K562 (cell line): Measurements from ENCODE around the gene TASP1.

Experiments
- CTCF ChIP-seq, 3 experiments: IDR thresholded peaks in 2 of 3; conservative IDR thresholded peaks in 1 of 3; 2 replicates each; pipeline ENCODE4 v1.5.1; 2011 to 2012; ENCODE audit warnings: low read length in 3 of 3, mild to moderate bottlenecking in 3 of 3, control low read depth in 2 of 3, improper control_type of control experiment in 1 of 3, inconsistent platforms in 1 of 3, low read depth in 1 of 3, mixed read lengths in 1 of 3, moderate library complexity in 1 of 3; ENCODE audit not compliant: insufficient read depth in 2 of 3
- FOXJ3 ChIP-seq: sonication (generic); formaldehyde crosslinking; IDR thresholded peaks from 2 replicates; pipeline ENCODE4 v1.4.0; 2020; ENCODE audit warnings: mild to moderate bottlenecking, missing genetic modification reagents
- GTF2F1 ChIP-seq: IDR thresholded peaks from 2 replicates; pipeline ENCODE4 v1.6.1; 2011; ENCODE audit warnings: low read depth, low read length, improper control_type of control experiment
- KAT2B ChIP-seq: IDR thresholded peaks from one replicate; pipeline ENCODE4 v1.6.1; 2012; ENCODE audit warnings: low read depth, mild to moderate bottlenecking, control low read depth, inconsistent platforms, low read length, moderate library complexity
- NFYB ChIP-seq: IDR thresholded peaks from 2 replicates; pipeline ENCODE4 v1.6.1; 2011; ENCODE audit warnings: mild to moderate bottlenecking, moderate library complexity; ENCODE audit not compliant: insufficient read length; ENCODE audit errors: extremely low read depth
- POLR2AphosphoS5 ChIP-seq: IDR thresholded peaks from 2 replicates; pipeline ENCODE4 v1.6.1; 2011; ENCODE audit warnings: mild to moderate bottlenecking, low read depth, low read length, moderate library complexity; ENCODE audit not compliant: control insufficient read depth, insufficient read depth
- REST ChIP-seq, 2 experiments: fragments of 450-650 bp; formaldehyde crosslinking in 1 of 2; IDR thresholded peaks; 2 replicates each; pipeline versions ENCODE4 v1.4.0 to v1.6.1; 2014 to 2020; ENCODE audit warnings: mild to moderate bottlenecking in 2 of 2, borderline replicate concordance in 1 of 2, low read depth in 1 of 2
- RHOXF2B ChIP-seq: fragments of 250-450 bp; sonication (Bioruptor Pico); conservative IDR thresholded peaks from 2 replicates; pipeline ENCODE4 v1.5.1; 2021
- SMC3 ChIP-seq: conservative IDR thresholded peaks from 2 replicates; pipeline ENCODE4 v1.6.1; 2011; ENCODE audit warnings: low read depth, low read length, improper control_type of control experiment; ENCODE audit not compliant: insufficient read depth
- TEAD4 ChIP-seq, 2 experiments: sonication (generic) in 1 of 2; formaldehyde crosslinking in 1 of 2; IDR thresholded peaks; 2 replicates each; pipeline versions ENCODE4 v1.6.1 to v1.8.0; 2012 to 2022; ENCODE audit warnings: borderline replicate concordance in 1 of 2, inconsistent platforms in 1 of 2, low read length in 1 of 2, mild to moderate bottlenecking in 1 of 2, missing genetic modification reagents in 1 of 2
- TFAP4 ChIP-seq: sonication (generic); formaldehyde crosslinking; IDR thresholded peaks from 2 replicates; pipeline ENCODE4 v1.8.0; 2022; ENCODE audit warnings: missing genetic modification reagents, mild to moderate bottlenecking, moderate library complexity, borderline replicate concordance
- UBTF ChIP-seq, 2 experiments: IDR thresholded peaks; 2 replicates each; pipeline ENCODE4 v1.6.1; 2012; ENCODE audit warnings: improper control_type of control experiment in 2 of 2, low read depth in 2 of 2, low read length in 2 of 2, borderline replicate concordance in 1 of 2
- ZNF140 ChIP-seq: fragments of 250-450 bp; sonication (Bioruptor Pico); IDR thresholded peaks from 2 replicates; pipeline ENCODE4 v1.8.0; 2021; ENCODE audit warnings: moderate library complexity, mild to moderate bottlenecking, inconsistent platforms

- TF ChIP-seq FOXJ3 (CRISPR knock-in tag) (no peak), CTCF (IDR thresholded peaks at IDR 0.05 in 2 of 3, conservative IDR thresholded peaks at IDR 0.05 in 1 of 3; ENCODE audit: insufficient read depth in 2 of 3, low read depth in 1 of 3, low read length in 3 of 3) (no peak), GTF2F1 (no peak), UBTF (IDR thresholded peaks at IDR 0.05; ENCODE audit: borderline replicate concordance in 1 of 2, low read depth in 2 of 2, low read length in 2 of 2) (no peak), TEAD4 (IDR thresholded peaks at IDR 0.05; ENCODE audit: low read length) (no peak), TEAD4 (CRISPR knock-in tag; IDR thresholded peaks at IDR 0.05; ENCODE audit: borderline replicate concordance) (no peak), POLR2AphosphoS5 (no peak), REST (IDR thresholded peaks at IDR 0.05; ENCODE audit: borderline replicate concordance) (no peak), REST (CRISPR knock-in tag; IDR thresholded peaks at IDR 0.05; ENCODE audit: low read depth) (no peak), ZNF140 (no peak), KAT2B (no peak), SMC3 (no peak), NFYB (no peak), TFAP4 (CRISPR knock-in tag) (no peak), RHOXF2B (CRISPR knock-in tag) (no peak)
These were observed 195.7 kb downstream of the TASP1 start for GRCh38 chr20:13442986-13443385.
